Measurements from ENCODE around the gene EYS. TPM values are rescaled to one million over a fixed set of nuclear protein-coding genes. Genes with fewer than 3 reads are reported as not detected.
A peak's percentile ranks its signal among the peaks of the same experiment; 100 is the strongest.

Gene EYS
- total and polyA plus RNA-seq, 8 donors: 0.24 to 0.85 (median 0.55) TPM

DNA sequence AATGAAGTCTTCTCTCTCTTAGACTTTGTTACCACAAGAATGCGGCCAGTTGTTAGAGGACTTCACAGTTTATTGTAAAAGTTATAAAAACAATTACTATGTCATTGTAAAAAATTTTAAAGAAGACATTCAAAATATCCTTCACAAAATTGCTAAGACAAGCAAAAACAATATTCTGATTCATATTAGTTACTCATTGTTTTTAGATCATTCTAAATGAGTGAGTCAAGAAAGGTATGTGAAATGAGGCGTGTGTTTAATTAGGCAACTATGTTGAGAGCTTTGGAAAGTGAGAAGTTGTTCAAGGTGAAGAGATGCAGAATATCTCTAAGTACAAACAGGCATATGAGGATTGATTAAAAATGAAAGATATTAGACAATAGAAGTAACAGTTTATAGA lies 875.3 kb downstream of the EYS start:
- ATAC-seq (no peak), DNase-seq (no peak)
- TF ChIP-seq, protein P1, sequence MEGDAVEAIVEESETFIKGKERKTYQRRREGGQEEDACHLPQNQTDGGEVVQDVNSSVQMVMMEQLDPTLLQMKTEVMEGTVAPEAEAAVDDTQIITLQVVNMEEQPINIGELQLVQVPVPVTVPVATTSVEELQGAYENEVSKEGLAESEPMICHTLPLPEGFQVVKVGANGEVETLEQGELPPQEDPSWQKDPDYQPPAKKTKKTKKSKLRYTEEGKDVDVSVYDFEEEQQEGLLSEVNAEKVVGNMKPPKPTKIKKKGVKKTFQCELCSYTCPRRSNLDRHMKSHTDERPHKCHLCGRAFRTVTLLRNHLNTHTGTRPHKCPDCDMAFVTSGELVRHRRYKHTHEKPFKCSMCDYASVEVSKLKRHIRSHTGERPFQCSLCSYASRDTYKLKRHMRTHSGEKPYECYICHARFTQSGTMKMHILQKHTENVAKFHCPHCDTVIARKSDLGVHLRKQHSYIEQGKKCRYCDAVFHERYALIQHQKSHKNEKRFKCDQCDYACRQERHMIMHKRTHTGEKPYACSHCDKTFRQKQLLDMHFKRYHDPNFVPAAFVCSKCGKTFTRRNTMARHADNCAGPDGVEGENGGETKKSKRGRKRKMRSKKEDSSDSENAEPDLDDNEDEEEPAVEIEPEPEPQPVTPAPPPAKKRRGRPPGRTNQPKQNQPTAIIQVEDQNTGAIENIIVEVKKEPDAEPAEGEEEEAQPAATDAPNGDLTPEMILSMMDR (IDR thresholded peaks at IDR 0.05): no peak
- no peak overlapping the region for H3K27ac ChIP-seq
- no peak overlapping the region for H3K4me3 ChIP-seq
- H3K27me3 ChIP-seq: no peaks in the 10 kb centered on the region
- H3K36me3 ChIP-seq: no peaks in the 10 kb centered on the region
- no peaks in the 10 kb centered on the region for H3K4me1 ChIP-seq
- no peaks in the 10 kb centered on the region for H3K9me3 ChIP-seq
- intact Hi-C loops (cut with DNase I): no loop called here

DNA sequence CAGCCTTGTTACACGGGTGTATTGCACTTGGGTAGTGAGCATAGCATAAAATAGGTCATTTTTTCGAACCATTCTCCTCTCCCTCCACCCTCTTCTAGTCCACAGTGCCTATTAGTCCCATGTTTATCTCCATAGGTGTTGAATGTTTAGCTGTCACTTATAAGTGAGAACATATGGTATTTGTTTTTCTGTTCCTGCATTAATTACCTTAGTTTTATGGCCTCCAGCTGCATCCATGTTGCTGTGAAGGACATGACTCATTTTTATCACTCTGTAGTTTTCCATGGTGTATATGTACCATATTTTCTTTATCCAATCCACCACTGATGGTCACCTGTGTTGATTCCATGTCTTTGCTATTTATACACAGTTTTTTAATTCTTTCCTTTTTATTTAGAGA lies 889.5 kb downstream of the EYS start:
- TF ChIP-seq, protein P1 (IDR thresholded peaks at IDR 0.05): no peak
- DNase-seq (no peak), ATAC-seq (no peak)
- Histone ChIP-seq H3K9me3 (no peaks in the 10 kb centered on the region), H3K27ac (no peak overlapping the region), H3K4me1 (no peaks in the 10 kb centered on the region), H3K4me3 (no peak overlapping the region), H3K27me3 (no peaks in the 10 kb centered on the region), H3K36me3 (no peaks in the 10 kb centered on the region)
- intact Hi-C loops (cut with DNase I): no loop called here

DNA sequence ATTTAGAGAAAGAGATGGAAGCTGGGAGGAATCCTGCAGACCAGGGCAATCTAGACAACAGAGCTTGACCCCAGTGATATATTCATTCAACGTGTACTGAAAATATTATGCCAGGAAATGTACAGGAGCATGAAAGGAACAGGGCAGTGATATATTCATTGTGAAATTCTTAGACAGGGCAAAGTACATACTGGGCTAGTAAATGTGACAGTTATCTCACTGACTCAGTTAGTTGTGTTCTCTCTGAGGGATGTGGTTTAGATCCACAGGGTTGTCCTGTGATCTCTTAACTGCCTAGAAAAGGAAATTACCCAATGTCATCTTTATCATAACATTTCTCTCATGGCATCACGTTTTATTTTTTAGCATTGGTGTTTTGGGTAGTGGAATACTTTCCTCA lies 891.3 kb downstream of the EYS start:
- Histone ChIP-seq H3K4me1 (no peaks in the 10 kb centered on the region), H3K4me3 (no peak overlapping the region), H3K9me3 (no peaks in the 10 kb centered on the region), H3K27me3 (no peaks in the 10 kb centered on the region), H3K27ac (no peak overlapping the region), H3K36me3 (no peaks in the 10 kb centered on the region)
- intact Hi-C loops (cut with DNase I): no loop called here
- TF ChIP-seq, protein P1 (IDR thresholded peaks at IDR 0.05): no peak
- ATAC-seq: no peak
- no peak for DNase-seq

DNA sequence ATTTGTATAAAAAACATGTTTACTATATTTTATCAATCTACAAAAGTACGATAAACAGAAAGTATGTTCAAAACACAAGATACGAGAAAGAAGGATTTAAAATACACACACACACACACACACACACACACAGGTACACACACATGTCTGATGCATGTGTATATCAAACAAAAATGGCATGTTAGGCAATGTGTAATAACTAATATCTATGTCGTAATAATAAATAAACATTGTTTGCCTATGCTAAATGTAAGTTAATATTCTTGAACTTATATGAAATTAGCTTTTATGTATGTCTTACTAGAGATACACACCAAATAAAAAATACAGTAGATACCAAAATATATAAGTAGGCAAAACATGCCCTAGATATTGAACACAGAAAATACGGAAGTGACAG lies 894.9 kb downstream of the EYS start:
- Histone ChIP-seq H3K4me3 (no peak overlapping the region), H3K4me1 (no peaks in the 10 kb centered on the region), H3K27ac (no peak overlapping the region), H3K27me3 (no peaks in the 10 kb centered on the region), H3K9me3 (no peaks in the 10 kb centered on the region), H3K36me3 (no peaks in the 10 kb centered on the region)
- no peak for ATAC-seq
- intact Hi-C loops (cut with DNase I): no loop called here
- TF ChIP-seq, protein P1 (IDR thresholded peaks at IDR 0.05): no peak
- DNase-seq: no peak

DNA sequence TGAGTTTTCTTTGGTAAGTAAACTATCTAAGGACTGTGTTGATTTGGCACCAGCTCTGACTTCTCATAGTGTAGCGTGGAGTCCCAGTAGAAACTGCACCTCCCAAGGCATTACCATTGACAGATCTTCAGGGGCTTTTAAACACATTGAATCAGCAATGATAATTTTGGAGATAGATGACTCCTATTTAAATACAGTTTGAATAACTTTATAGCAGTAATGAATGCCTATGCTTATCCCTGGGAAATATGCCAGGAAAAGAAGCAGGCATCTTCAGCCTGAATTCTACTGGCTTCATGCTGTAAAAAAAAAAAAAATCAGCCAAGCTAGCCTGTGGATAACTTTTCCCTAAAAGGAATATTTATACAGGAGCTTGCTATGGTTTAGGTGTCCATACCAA lies 895.9 kb downstream of the EYS start:
- Histone ChIP-seq H3K9me3 (no peaks in the 10 kb centered on the region), H3K4me1 (no peaks in the 10 kb centered on the region), H3K36me3 (no peaks in the 10 kb centered on the region), H3K4me3 (no peak overlapping the region), H3K27me3 (no peaks in the 10 kb centered on the region), H3K27ac (no peak overlapping the region)
- intact Hi-C loops (cut with DNase I): no loop called here
- DNase-seq (peak in 2 of 4 donors; percentile 1 to 13), ATAC-seq (no peak)
- TF ChIP-seq, protein P1 (IDR thresholded peaks at IDR 0.05): no peak

Measured in left lung (tissue), 10 donors.